ENCODE results near the gene CENPA.
A peak's percentile ranks its signal among the peaks of the same experiment; 100 is the strongest.
"Not testable (repeated sequence)": the region's sequence is repeated elsewhere in the genome, so short reads cannot be mapped to it uniquely, and the experiment has no call there.

Gene CENPA

GRCh38 chr2:26756337-26756736 lies 29.5 kb upstream of the CENPA start:
- Histone ChIP-seq H3K4me1 (peaks cover 33 to 71% (median 61%) of the 10 kb centered on the region in 10 experiments), H3K9ac (no peak overlapping the region), H3K27me3 (no peaks in the 10 kb centered on the region), H3K36me3 (no peaks in the 10 kb centered on the region), H3K4me3 (no peak overlapping the region), H3K4me2 (peak overlapping the region in 6 of 11 experiments; percentile 15 to 78 (median 58); a peak in 8 of 22 replicates), H3K27ac (no peak overlapping the region), H4K20me1 (0 out of 22 replicates have a peak, but pooled peaks cover 0 to 7% (median 0%) of the 10 kb centered on the region in 11 experiments), H3K9me3 (replicated peaks in 1 of 11) (no peaks in the 10 kb centered on the region)
- no peak for TF ChIP-seq Cebpa-rat (IDR thresholded peaks at IDR 0.05)

- peak overlapping the region in 6 of 11 experiments; percentile 4 to 42 (median 30); a peak in 8 of 22 replicates for H3K27ac ChIP-seq
These were observed 27.7 kb upstream of the CENPA start for GRCh38 chr2:26757873-26758789.

GRCh38 chr2:26758790-26759321 lies 27.0 kb upstream of the CENPA start:
- Histone ChIP-seq H3K9ac (no peak overlapping the region), H3K4me1 (peaks cover 31 to 59% (median 45%) of the 10 kb centered on the region in 10 experiments), H4K20me1 (0 out of 22 replicates have a peak, but pooled peaks cover 0 to 7% (median 0%) of the 10 kb centered on the region in 11 experiments), H3K4me3 (no peak overlapping the region), H3K4me2 (peak overlapping the region; percentile 35 to 73 (median 66); a peak in 18 of 22 replicates), H3K27me3 (no peaks in the 10 kb centered on the region), H3K27ac (peak overlapping the region in 4 of 11 experiments; percentile 8 to 42 (median 34); a peak in 4 of 22 replicates), H3K9me3 (replicated peaks in 1 of 11) (no peaks in the 10 kb centered on the region), H3K36me3 (no peaks in the 10 kb centered on the region)
- no peak for TF ChIP-seq Cebpa-rat (IDR thresholded peaks at IDR 0.05)

More at GRCh38 chr2:26757873-26758789, 27.7 kb upstream of the CENPA start:
- Histone ChIP-seq H4K20me1 (0 out of 22 replicates have a peak, but pooled peaks cover 0 to 7% (median 0%) of the 10 kb centered on the region in 11 experiments), H3K27me3 (no peaks in the 10 kb centered on the region), H3K4me1 (peaks cover 32 to 58% (median 47%) of the 10 kb centered on the region in 10 experiments), H3K36me3 (no peaks in the 10 kb centered on the region), H3K4me2 (peak overlapping the region; percentile 35 to 73 (median 66)), H3K4me3 (no peak overlapping the region), H3K9ac (no peak overlapping the region), H3K9me3 (replicated peaks in 1 of 11) (no peaks in the 10 kb centered on the region)
- no peak for TF ChIP-seq Cebpa-rat (IDR thresholded peaks at IDR 0.05)

GRCh38 chr2:26759845-26760244 lies 26.0 kb upstream of the CENPA start:
- Histone ChIP-seq H3K27ac (no peak overlapping the region), H3K36me3 (no peaks in the 10 kb centered on the region)

GRCh38 chr2:26760991-26761390 lies 24.9 kb upstream of the CENPA start:
- H3K27ac ChIP-seq; H3K9ac ChIP-seq; H3K4me3 ChIP-seq; H3K9me3 ChIP-seq (replicated peaks in 1 of 11); H3K27me3 ChIP-seq; H3K4me2 ChIP-seq; H3K36me3 ChIP-seq: not testable (repeated sequence)
- Histone ChIP-seq H3K4me1 (peaks cover 31 to 52% (median 40%) of the 10 kb centered on the region in 10 experiments), H4K20me1 (peaks cover 5 to 16% (median 12%) of the 10 kb centered on the region in 11 experiments; a peak in 19 of 22 replicates)

More at GRCh38 chr2:26759845-26760244, 26.0 kb upstream of the CENPA start:
- H4K20me1 ChIP-seq, result peaks cover 0 to 10% (median under 1%) of the 10 kb centered on the region in 11 experiments; a peak in 8 of 22 replicates
- no peak overlapping the region for H3K9ac ChIP-seq
- no peak overlapping the region for H3K4me3 ChIP-seq
- no peaks in the 10 kb centered on the region for H3K27me3 ChIP-seq
- peaks cover 31 to 52% (median 40%) of the 10 kb centered on the region in 10 experiments for H3K4me1 ChIP-seq
- no peak for TF ChIP-seq Cebpa-rat (IDR thresholded peaks at IDR 0.05)
- H3K4me2 ChIP-seq, result no peak overlapping the region
- no peaks in the 10 kb centered on the region for H3K9me3 ChIP-seq (replicated peaks in 1 of 11)

GRCh38 chr2:26763019-26763418 lies 22.8 kb upstream of the CENPA start:
- no peak overlapping the region for H3K27ac ChIP-seq
- TF ChIP-seq Cebpa-rat (IDR thresholded peaks at IDR 0.05), result no peak
- peaks cover 11 to 36% (median 32%) of the 10 kb centered on the region in 11 experiments; a peak in 20 of 22 replicates for H4K20me1 ChIP-seq
- H3K4me3 ChIP-seq, result no peak overlapping the region
- H3K4me1 ChIP-seq, result peaks cover 39 to 52% (median 45%) of the 10 kb centered on the region in 10 experiments
- peaks cover 0 to 12% (median 4%) of the 10 kb centered on the region in 11 experiments; a peak in 9 of 22 replicates for H3K36me3 ChIP-seq
- H3K9me3 ChIP-seq (replicated peaks in 1 of 11), result no peaks in the 10 kb centered on the region
- H3K27me3 ChIP-seq, result no peaks in the 10 kb centered on the region
- H3K9ac ChIP-seq, result no peak overlapping the region
- peak overlapping the region in 8 of 11 experiments; percentile 88 to 98 (median 94); a peak in 11 of 22 replicates for H3K4me2 ChIP-seq

GRCh38 chr2:26764078-26764887 lies 21.6 kb upstream of the CENPA start, which contains the start of gene SLC35F6:
SLC35F6 (plus strand) TSS chr2:26764284; CDS start chr2:26764350, 66 bp downstream.
- peak within 1 kb of the TSS; percentile 82 to 97 (median 92) for H3K9ac ChIP-seq
- H3K4me3 ChIP-seq, result peak within 1 kb of the TSS; percentile 81 to 98 (median 88)
- H3K36me3 ChIP-seq, result peaks cover 0 to 16% (median 7%) of the 10 kb centered on the region in 11 experiments; a peak in 9 of 22 replicates
- no peak for TF ChIP-seq Cebpa-rat (IDR thresholded peaks at IDR 0.05)
- peak within 1 kb of the TSS; percentile 79 to 95 (median 88) for H3K27ac ChIP-seq
- peaks cover 34 to 55% (median 47%) of the 10 kb centered on the region in 10 experiments for H3K4me1 ChIP-seq
- no peaks in the 10 kb centered on the region for H3K27me3 ChIP-seq
- H4K20me1 ChIP-seq, result peaks cover 11 to 49% (median 44%) of the 10 kb centered on the region in 11 experiments; a peak in 20 of 22 replicates
- H3K9me3 ChIP-seq (replicated peaks in 1 of 11), result no peaks in the 10 kb centered on the region
- H3K4me2 ChIP-seq, result peak within 1 kb of the TSS; percentile 88 to 98 (median 94)

GRCh38 chr2:26764906-26765305 lies 20.9 kb upstream of the CENPA start:
- H3K9ac ChIP-seq, result peak overlapping the region; percentile 82 to 97 (median 92)
- peak overlapping the region; percentile 81 to 98 (median 88) for H3K4me3 ChIP-seq
- H3K27me3 ChIP-seq, result no peaks in the 10 kb centered on the region
- H3K36me3 ChIP-seq, result peaks cover 0 to 22% (median 7%) of the 10 kb centered on the region in 11 experiments; a peak in 9 of 22 replicates
- peak overlapping the region; percentile 88 to 98 (median 94) for H3K4me2 ChIP-seq
- peaks cover 11 to 55% (median 50%) of the 10 kb centered on the region in 11 experiments; a peak in 20 of 22 replicates for H4K20me1 ChIP-seq
- H3K27ac ChIP-seq, result peak overlapping the region; percentile 79 to 95 (median 88)
- H3K9me3 ChIP-seq (replicated peaks in 1 of 11), result no peaks in the 10 kb centered on the region
- no peak for TF ChIP-seq Cebpa-rat (IDR thresholded peaks at IDR 0.05)
- H3K4me1 ChIP-seq, result peaks cover 41 to 62% (median 52%) of the 10 kb centered on the region in 10 experiments
